SK-N-SH (cell line): Measurements from ENCODE around the gene HSFX3. TPM values are rescaled to one million over a fixed set of nuclear protein-coding genes. Genes with fewer than 3 reads are reported as not detected.

Source experiments
- CTCF ChIA-PET: fragments of 300-600, 350-600 bp; formaldehyde crosslinking; extraction: SDS; loops from one replicate; lab custom pipeline; 2021; lab: Yijun Ruan, JAX
- POLR2A ChIA-PET: fragments of 350-600 bp; sonication (Branson Sonifier 250); formaldehyde crosslinking; extraction: SDS; loops from one replicate; lab custom pipeline; 2020; ENCODE audit warnings: antibody characterized with exemption, inconsistent platforms; lab: Yijun Ruan, JAX
- DNase-seq: peaks from one replicate; pipeline ENCODE4 v3.0.0; 2012
- H2AFZ ChIP-seq: fragments of 200-600 bp; sonication (generic); 2 replicates; pipeline ENCODE4 v1.8.1; 2016; ENCODE audit warnings: antibody characterized with exemption, mild to moderate bottlenecking, low read depth
- H3F3A ChIP-seq: fragments of 200-600 bp; sonication (generic); replicated peaks from 2 replicates; pipeline ENCODE3; 2016; ENCODE audit warnings: antibody characterized with exemption, mild to moderate bottlenecking; ENCODE audit not compliant: insufficient read depth
- H3K27ac ChIP-seq, 2 experiments: fragments of 200-500 bp in 1 of 2; fragments of 200-600 bp in 1 of 2; sonication (Bioruptor generic) in 1 of 2; sonication (generic), shearing (Covaris generic) in 1 of 2; 2 replicates each; pipeline versions ENCODE4 v1.5.1 to v1.6.1; 2014 to 2016; ENCODE audit warnings: low read depth in 2 of 2, inconsistent platforms in 1 of 2, low read length in 1 of 2, mild to moderate bottlenecking in 1 of 2, mixed read lengths in 1 of 2
- H3K27me3 ChIP-seq: fragments of 200-600 bp; sonication (generic), shearing (Covaris generic); 2 replicates; pipeline ENCODE4 v1.6.1; 2016; ENCODE audit warnings: mixed run types; ENCODE audit not compliant: insufficient read depth
- H3K36me3 ChIP-seq, 2 experiments: fragments of 200-500 bp in 1 of 2; fragments of 200-600 bp in 1 of 2; sonication (Bioruptor generic) in 1 of 2; sonication (generic) in 1 of 2; replicated peaks in 1 of 2; 2 replicates each; pipeline versions ENCODE3 to v1.5.1; 2014 to 2016; ENCODE audit warnings: low read length in 1 of 2, mild to moderate bottlenecking in 1 of 2; ENCODE audit not compliant: insufficient read depth in 2 of 2, control insufficient read depth in 1 of 2
- H3K4me1 ChIP-seq, 2 experiments: fragments of 200-500 bp in 1 of 2; fragments of 200-600 bp in 1 of 2; sonication (Bioruptor generic) in 1 of 2; sonication (generic), shearing (Covaris generic) in 1 of 2; 2 replicates each; pipeline versions ENCODE4 v1.5.1 to v1.6.1; 2014 to 2016; ENCODE audit warnings: low read depth in 1 of 2, low read length in 1 of 2, mixed run types in 1 of 2; ENCODE audit not compliant: insufficient read depth in 2 of 2, control insufficient read depth in 1 of 2
- H3K4me2 ChIP-seq: fragments of 200-600 bp; sonication (generic), shearing (Covaris generic); 2 replicates; pipeline ENCODE4 v1.6.1; 2017; ENCODE audit warnings: mixed run types
- H3K4me3 ChIP-seq, 2 experiments: fragments of 200-500 bp in 1 of 2; fragments of 200-600 bp in 1 of 2; sonication (Bioruptor generic) in 1 of 2; sonication (generic), shearing (Covaris generic) in 1 of 2; 2 replicates each; pipeline versions ENCODE4 v1.5.1 to v1.8.1; 2014 to 2016; ENCODE audit warnings: low read depth in 2 of 2, inconsistent platforms in 1 of 2, low read length in 1 of 2, mild to moderate bottlenecking in 1 of 2, mixed read lengths in 1 of 2, moderate library complexity in 1 of 2
- H3K79me2 ChIP-seq: fragments of 200-600 bp; sonication (generic); 2 replicates; pipeline ENCODE4 v1.8.1; 2017; ENCODE audit warnings: mild to moderate bottlenecking; ENCODE audit not compliant: insufficient read depth
- H3K9ac ChIP-seq: fragments of 200-600 bp; sonication (generic); 2 replicates; pipeline ENCODE4 v1.6.1; 2017; ENCODE audit warnings: mixed run types
- H3K9me2 ChIP-seq: fragments of 200-600 bp; sonication (generic); 2 replicates; pipeline ENCODE4 v1.6.1; 2017; ENCODE audit warnings: mixed run types
- H3K9me3 ChIP-seq: fragments of 200-600 bp; sonication (generic); 2 replicates; pipeline ENCODE4 v1.6.1; 2017; ENCODE audit warnings: mixed run types, mild to moderate bottlenecking, moderate library complexity
- H4K20me1 ChIP-seq: fragments of 200-600 bp; sonication (generic); 2 replicates; pipeline ENCODE4 v1.6.1; 2017; ENCODE audit warnings: mild to moderate bottlenecking, mixed run types; ENCODE audit not compliant: insufficient read depth
- CHD2 ChIP-seq: fragments of 150-350 bp; IDR thresholded peaks from 2 replicates; pipeline ENCODE4 v1.6.1; 2018; ENCODE audit warnings: low read length; ENCODE audit not compliant: partially characterized antibody
- CTCF ChIP-seq: fragments of 200-600 bp; sonication (generic); IDR thresholded peaks from 2 replicates; pipeline ENCODE4 v1.6.1; 2017; ENCODE audit warnings: antibody characterized with exemption, mild to moderate bottlenecking, moderate library complexity
- EP300 ChIP-seq, 2 experiments: IDR thresholded peaks; 2 replicates each; pipeline versions ENCODE4 v1.4.0 to v1.6.1; 2012; ENCODE audit warnings: borderline replicate concordance in 1 of 2, low read depth in 1 of 2, low read length in 1 of 2
- EZH2phosphoT487 ChIP-seq: fragments of 200-600 bp; sonication (generic); IDR thresholded peaks from 2 replicates; pipeline ENCODE4 v1.6.1; 2017; ENCODE audit warnings: low read depth, mixed run types, mild to moderate bottlenecking, antibody characterized with exemption, moderate library complexity, borderline replicate concordance
- FOXJ3 ChIP-seq: sonication (generic); formaldehyde crosslinking; IDR thresholded peaks from 2 replicates; pipeline ENCODE4 v1.5.1; 2020; ENCODE audit warnings: mild to moderate bottlenecking, missing genetic modification reagents
- GABPA ChIP-seq: IDR thresholded peaks from 2 replicates; pipeline ENCODE4 v1.4.0; 2012; ENCODE audit warnings: low read depth, mild to moderate bottlenecking
- GATA2 ChIP-seq: sonication (generic); formaldehyde crosslinking; IDR thresholded peaks from 2 replicates; pipeline ENCODE4 v1.5.0; 2020; ENCODE audit warnings: mild to moderate bottlenecking, missing genetic modification reagents
- JUND ChIP-seq: IDR thresholded peaks from 2 replicates; pipeline ENCODE4 v1.4.0; 2012
- MEF2A ChIP-seq: IDR thresholded peaks from 2 replicates; pipeline ENCODE4 v1.4.0; 2012; ENCODE audit warnings: low read depth, borderline replicate concordance
- NRF1 ChIP-seq: IDR thresholded peaks from 2 replicates; pipeline ENCODE4 v1.6.1; 2012; ENCODE audit warnings: low read depth, mild to moderate bottlenecking, low read length
- SIN3A ChIP-seq: IDR thresholded peaks from 2 replicates; pipeline ENCODE4 v1.6.1; 2012; ENCODE audit warnings: low read depth, mild to moderate bottlenecking, low read length, moderate library complexity, borderline replicate concordance
- SMC3 ChIP-seq: IDR thresholded peaks from 2 replicates; pipeline ENCODE4 v1.6.1; 2012; ENCODE audit warnings: low read depth, low read length, improper control_type of control experiment
- TEAD4 ChIP-seq: IDR thresholded peaks from 2 replicates; pipeline ENCODE4 v1.4.0; 2012; ENCODE audit warnings: mild to moderate bottlenecking, borderline replicate concordance; ENCODE audit not compliant: insufficient read depth
- YY1 ChIP-seq: IDR thresholded peaks from 2 replicates; pipeline ENCODE4 v1.4.0; 2012; ENCODE audit warnings: low read depth, mild to moderate bottlenecking
- WGBS: methylation state at CpG from one replicate; pipeline ENCODE4 v1.1.6; 2017; ENCODE audit warnings: low lambda C conversion rate; 5-methylcytosine and 5-hydroxymethylcytosine counted together
- polyA plus RNA-seq, 3 experiments: library from polyadenylated mRNA; depleted of rRNA; stranded (reverse); fragments of >200 nt; gene quantifications; 2 replicates each; pipeline ENCODE4 v1.2.3, GENCODE V29; 2012
- TF ChIP-seq, protein P1 (sequence below): fragments of 150-350 bp; IDR thresholded peaks from 2 replicates; pipeline ENCODE4 v1.6.1; 2016; ENCODE audit warnings: mild to moderate bottlenecking, low read depth, low read length
- TF ChIP-seq, protein P2 (sequence below): IDR thresholded peaks from 2 replicates; pipeline ENCODE4 v1.4.0; 2012; ENCODE audit warnings: low read depth, borderline replicate concordance

The HSFX3 gene
- polyA plus RNA-seq, 1 of the 3 experiments (the other 2 are of a cell fraction), result not detected

- Histone ChIP-seq H3K79me2 (no peaks in the 10 kb centered on the region), H3K27me3 (0 out of 2 replicates have a peak, but pooled peaks cover 5% of the 10 kb centered on the region), H3K4me1 (peaks cover 0 to 2% of the 10 kb centered on the region in 2 experiments; a peak in 1 of 4 replicates), H3K9me3 (no peaks in the 10 kb centered on the region), H3K4me2 (no peak overlapping the region), H4K20me1 (no peaks in the 10 kb centered on the region), H2AFZ (no peak overlapping the region), H3K9ac (no peak overlapping the region), H3K4me3 (no peak overlapping the region), H3F3A (no peaks in the 10 kb centered on the region), H3K9me2 (no peaks in the 10 kb centered on the region), H3K27ac (no peak overlapping the region), H3K36me3 (no peaks in the 10 kb centered on the region)
- ChIA-PET POLR2A (no interaction called here), CTCF (interaction anchor here (2.6 to 3.7 kb wide), 2 partner anchors 12 to 19 kb away, joined by 12 to 25 read pairs; no protein-coding TSS in a partner anchor)
- no peak for DNase-seq
- TF ChIP-seq SIN3A, result no peak
- no peak for TF ChIP-seq YY1
- TF ChIP-seq TEAD4, result no peak
- TF ChIP-seq JUND, result no peak
- peak; percentile 38 for TF ChIP-seq CTCF
- WGBS, result 17% methylated on average over 4 of the region's 4 CpGs
These were observed 39.3 kb downstream of the HSFX3 start for GRCh38 chrX:149510386-149510785.

DNA sequence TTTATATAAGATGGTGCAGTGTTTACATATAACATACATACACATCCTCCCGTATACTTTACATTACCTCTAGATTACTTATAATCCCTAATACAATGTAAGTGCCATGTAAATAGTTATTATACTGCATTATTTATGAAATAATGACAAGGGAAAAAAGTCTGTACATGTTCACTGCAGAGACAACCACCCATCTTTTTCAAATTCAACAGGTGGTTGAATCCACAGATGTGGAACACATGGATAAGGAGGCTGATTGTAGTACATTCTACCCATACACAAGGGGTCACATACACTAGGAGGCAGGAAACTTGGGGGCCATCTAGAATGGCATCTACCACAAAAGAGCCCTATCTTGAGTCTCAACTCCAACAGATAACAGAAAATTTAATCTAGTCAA lies 41.3 kb downstream of the HSFX3 start:
- ChIA-PET CTCF (no interaction called here), POLR2A (no interaction called here)
- Histone ChIP-seq H3K36me3 (no peaks in the 10 kb centered on the region), H3K9me2 (no peaks in the 10 kb centered on the region), H2AFZ (no peak overlapping the region), H3F3A (no peaks in the 10 kb centered on the region), H3K27me3 (0 out of 2 replicates have a peak, but pooled peaks cover 5% of the 10 kb centered on the region), H3K4me2 (no peak overlapping the region), H3K79me2 (peaks cover 8% of the 10 kb centered on the region), H3K9ac (no peak overlapping the region), H3K9me3 (no peaks in the 10 kb centered on the region), H3K4me3 (no peak overlapping the region), H3K27ac (no peak overlapping the region), H3K4me1 (peaks cover 0 to 2% of the 10 kb centered on the region in 2 experiments; a peak in 1 of 4 replicates), H4K20me1 (no peaks in the 10 kb centered on the region)
- no peak for DNase-seq
- 41% methylated on average over 1 of the region's 1 CpG for WGBS
- TF ChIP-seq CHD2 (no peak), FOXJ3 (CRISPR knock-in tag) (no peak), EZH2phosphoT487 (no peak), GABPA (no peak), NRF1 (no peak), MEF2A (no peak), GATA2 (CRISPR knock-in tag) (no peak), EP300 (IDR thresholded peaks at IDR 0.05; ENCODE audit: borderline replicate concordance in 1 of 2, low read depth in 1 of 2, low read length in 1 of 2) (no peak), SMC3 (no peak)
- TF ChIP-seq, protein P1, sequence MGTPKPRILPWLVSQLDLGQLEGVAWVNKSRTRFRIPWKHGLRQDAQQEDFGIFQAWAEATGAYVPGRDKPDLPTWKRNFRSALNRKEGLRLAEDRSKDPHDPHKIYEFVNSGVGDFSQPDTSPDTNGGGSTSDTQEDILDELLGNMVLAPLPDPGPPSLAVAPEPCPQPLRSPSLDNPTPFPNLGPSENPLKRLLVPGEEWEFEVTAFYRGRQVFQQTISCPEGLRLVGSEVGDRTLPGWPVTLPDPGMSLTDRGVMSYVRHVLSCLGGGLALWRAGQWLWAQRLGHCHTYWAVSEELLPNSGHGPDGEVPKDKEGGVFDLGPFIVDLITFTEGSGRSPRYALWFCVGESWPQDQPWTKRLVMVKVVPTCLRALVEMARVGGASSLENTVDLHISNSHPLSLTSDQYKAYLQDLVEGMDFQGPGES, result no peak
- TF ChIP-seq, protein P2, sequence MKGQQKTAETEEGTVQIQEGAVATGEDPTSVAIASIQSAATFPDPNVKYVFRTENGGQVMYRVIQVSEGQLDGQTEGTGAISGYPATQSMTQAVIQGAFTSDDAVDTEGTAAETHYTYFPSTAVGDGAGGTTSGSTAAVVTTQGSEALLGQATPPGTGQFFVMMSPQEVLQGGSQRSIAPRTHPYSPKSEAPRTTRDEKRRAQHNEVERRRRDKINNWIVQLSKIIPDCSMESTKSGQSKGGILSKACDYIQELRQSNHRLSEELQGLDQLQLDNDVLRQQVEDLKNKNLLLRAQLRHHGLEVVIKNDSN, result no peak
